ENCODE results near the gene GSTM4.
A peak's percentile ranks its signal among the peaks of the same experiment; 100 is the strongest.

Gene GSTM4

DNA sequence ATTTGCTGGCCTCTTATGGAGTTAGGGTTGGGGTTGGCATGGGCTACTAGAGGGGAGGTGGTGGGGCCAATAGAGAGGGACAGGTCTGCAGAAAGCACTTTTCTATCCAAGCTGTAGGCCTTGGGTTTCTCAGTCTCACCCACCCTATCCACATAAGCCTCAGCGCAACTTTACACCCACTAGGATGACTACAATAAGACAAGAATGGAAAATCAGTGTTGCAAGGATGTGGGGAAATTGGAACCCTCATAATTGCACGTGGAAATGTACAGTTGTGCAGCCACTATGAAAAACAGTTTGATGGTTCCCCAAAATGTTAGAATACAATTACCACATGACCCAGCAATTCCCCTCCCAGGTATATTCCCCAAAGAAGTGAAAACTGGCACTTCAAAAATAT, 14.0 kb upstream of the GSTM4 start:
- no peak for DNase-seq (ENCODE audit: extremely low read depth, low read depth)
- TF ChIP-seq CTCF (IDR thresholded peaks at IDR 0.05; ENCODE audit: low read depth, low read length): no peak

GRCh38 chr1:109642626-109643025, 13.3 kb upstream of the GSTM4 start:
- no peak for TF ChIP-seq CTCF (IDR thresholded peaks at IDR 0.05; ENCODE audit: low read depth, low read length)
- no peak for DNase-seq (ENCODE audit: extremely low read depth, low read depth)

GRCh38 chr1:109643385-109644230, 12.3 kb upstream of the GSTM4 start:
- no peak for DNase-seq (ENCODE audit: extremely low read depth, low read depth)
- peak; percentile 79 for TF ChIP-seq CTCF (IDR thresholded peaks at IDR 0.05; ENCODE audit: low read depth, low read length)

GRCh38 chr1:109644670-109645069, 11.2 kb upstream of the GSTM4 start:
- no peak for DNase-seq (ENCODE audit: extremely low read depth, low read depth)
- TF ChIP-seq CTCF (IDR thresholded peaks at IDR 0.05; ENCODE audit: low read depth, low read length): no peak

- TF ChIP-seq CTCF (IDR thresholded peaks at IDR 0.05; ENCODE audit: low read depth, low read length): peak; percentile 59
- no peak for DNase-seq (ENCODE audit: extremely low read depth, low read depth)
These were observed 6.4 kb upstream of the GSTM4 start for GRCh38 chr1:109649491-109649914.

DNA sequence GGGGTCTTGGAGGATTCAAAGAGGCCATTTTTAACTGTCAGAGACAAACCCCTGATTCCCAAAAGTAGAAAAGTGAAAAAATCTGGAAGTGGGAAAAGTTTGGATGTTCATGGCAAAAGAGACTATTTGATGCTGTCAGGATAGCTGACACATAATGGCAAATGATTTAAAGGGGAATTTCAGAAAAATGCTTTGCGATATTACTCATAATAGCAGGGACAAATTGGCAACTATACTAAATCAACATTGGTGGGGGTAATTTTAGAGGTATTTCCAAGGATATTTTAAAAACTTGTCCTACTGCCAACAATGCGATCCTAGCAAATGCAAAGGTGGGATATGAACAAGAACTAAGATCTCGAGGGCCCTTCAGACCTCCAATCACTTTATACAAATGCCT, 5.3 kb upstream of the GSTM4 start:
- TF ChIP-seq CTCF (IDR thresholded peaks at IDR 0.05; ENCODE audit: low read depth, low read length): no peak
- DNase-seq (ENCODE audit: extremely low read depth, low read depth): no peak

GRCh38 chr1:109652402-109652801, 3.5 kb upstream of the GSTM4 start:
- DNase-seq (ENCODE audit: extremely low read depth, low read depth): no peak
- TF ChIP-seq CTCF (IDR thresholded peaks at IDR 0.05; ENCODE audit: low read depth, low read length): no peak
